GM21825 (cell line): ENCODE data around the gene ZBP1.

Experiments
- ATAC-seq: cut with Tn5 transposase; IDR thresholded peaks from one replicate; pipeline ENCODE4 v1.9.1; 2021; ENCODE audit warnings: mild to moderate bottlenecking, moderate library complexity; ENCODE audit not compliant: unreplicated experiment

ZBP1 gene

DNA sequence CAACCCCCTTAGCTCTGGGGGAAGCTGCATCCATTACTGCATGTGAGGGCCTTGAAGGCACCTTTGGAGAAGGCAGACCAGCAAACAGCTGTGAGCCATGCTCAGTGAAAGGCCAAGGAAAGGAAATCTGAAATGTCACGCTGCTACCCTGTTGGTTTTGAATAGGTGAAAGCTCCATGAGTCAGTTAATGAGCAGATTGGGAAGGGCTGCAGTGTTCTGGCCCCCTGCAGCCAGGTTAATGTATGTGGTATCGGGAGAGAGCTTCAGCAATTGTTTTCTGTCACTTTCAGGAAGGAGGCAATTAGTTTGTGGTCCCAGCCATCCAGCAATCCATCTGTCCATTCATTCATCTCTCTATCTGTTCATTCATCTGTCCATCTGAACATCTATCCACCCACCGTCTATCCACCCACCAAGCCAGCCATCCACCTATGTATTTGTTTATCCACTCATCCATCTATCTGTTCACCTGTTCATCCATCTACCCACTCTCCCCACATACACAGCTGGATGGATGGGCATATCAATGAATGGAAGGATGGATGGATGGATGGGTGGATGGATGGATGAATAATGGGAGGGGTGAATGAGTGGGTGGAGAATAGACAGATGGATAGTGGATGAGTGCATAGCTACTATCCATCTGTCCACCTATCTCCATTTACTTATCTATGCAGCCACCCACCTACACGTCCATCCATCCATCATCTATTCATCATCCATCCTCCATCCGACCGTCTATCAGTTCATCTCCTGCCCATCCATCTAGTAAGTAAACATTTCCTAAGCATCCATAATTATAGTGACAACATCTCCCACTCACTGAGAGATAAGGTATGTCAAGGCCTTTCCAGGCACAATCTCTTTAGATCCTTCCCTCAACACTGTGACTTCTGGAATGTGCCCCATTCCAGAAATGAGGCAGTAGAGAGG lies 43.3 kb downstream of the ZBP1 start:
- no peak for ATAC-seq

DNA sequence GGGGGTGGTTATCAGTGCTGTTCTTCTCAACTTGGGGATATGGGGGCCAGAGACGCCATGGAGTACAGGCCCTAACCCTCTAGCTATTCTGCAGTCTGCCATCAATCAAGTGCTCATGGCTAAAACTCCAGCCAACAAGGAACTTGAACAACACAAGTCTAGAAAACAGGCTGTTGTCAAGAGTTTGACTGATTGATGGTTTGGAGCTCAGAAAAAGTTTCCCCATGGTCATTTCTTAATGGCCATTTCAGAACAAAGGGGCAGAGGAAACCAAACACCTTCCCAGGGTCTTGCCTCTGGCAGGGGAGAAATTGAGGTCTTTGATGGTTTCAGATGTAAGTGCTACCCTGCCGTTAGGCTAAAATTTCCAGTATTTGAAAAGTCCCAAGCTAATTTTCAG lies 44.2 kb downstream of the ZBP1 start:
- ATAC-seq: no peak

GRCh38 chr20:57574954-57575353 lies 45.3 kb downstream of the ZBP1 start:
- no peak for ATAC-seq

DNA sequence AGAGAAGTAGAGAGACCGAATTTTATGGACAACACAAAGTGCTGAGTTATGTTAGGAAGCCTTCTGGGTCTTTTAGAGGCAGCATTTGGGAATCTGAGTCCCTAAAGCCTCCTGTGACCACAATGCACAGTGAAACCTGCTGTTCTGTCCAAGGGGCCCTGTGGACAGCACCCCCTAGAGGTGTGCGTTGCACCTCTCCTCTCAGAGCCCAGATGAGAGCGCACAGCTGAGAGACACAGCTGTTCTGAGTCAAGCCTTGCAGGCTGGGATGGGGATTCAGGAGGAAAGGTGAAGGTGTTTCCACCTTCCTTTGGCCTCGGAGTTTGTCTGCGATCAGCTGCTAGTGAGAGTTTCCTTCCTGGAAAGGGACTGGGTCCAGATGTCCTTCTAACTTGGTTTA lies 46.3 kb downstream of the ZBP1 start:
- no peak for ATAC-seq

GRCh38 chr20:57573242-57573641 lies 47.0 kb downstream of the ZBP1 start:
- no peak for ATAC-seq

DNA sequence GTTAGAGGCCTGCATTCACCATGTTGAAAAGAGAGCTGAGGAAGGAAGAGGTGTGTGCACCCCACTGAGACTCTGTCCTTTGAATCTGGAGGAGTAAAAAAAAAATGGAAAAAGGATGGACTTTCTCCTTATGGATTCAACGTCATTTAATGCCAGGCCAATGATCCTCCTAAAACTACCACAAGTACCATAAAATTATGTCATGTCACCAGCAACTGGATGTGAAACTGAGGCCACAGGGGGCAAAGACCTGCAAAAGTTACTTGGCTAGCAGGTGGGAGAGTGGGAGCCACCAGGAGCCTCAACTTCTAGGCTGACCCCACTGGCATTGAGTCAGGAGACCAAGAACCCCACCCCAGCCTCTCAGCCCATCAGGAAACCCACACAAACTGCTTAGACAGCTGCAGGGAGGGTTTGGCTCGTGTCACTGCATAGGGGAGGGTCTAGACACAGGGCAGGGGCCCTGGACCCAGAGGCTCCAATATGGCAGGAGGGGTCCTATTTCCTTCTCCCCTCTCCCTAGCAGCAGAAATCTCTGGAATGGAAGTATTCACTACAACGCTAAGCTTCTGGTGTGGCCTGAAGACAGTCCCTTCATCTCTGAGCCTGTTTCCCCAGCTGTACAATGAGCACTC lies 48.3 kb downstream of the ZBP1 start:
- ATAC-seq: no peak

GRCh38 chr20:57570920-57571319 lies 49.3 kb downstream of the ZBP1 start:
- no peak for ATAC-seq

DNA sequence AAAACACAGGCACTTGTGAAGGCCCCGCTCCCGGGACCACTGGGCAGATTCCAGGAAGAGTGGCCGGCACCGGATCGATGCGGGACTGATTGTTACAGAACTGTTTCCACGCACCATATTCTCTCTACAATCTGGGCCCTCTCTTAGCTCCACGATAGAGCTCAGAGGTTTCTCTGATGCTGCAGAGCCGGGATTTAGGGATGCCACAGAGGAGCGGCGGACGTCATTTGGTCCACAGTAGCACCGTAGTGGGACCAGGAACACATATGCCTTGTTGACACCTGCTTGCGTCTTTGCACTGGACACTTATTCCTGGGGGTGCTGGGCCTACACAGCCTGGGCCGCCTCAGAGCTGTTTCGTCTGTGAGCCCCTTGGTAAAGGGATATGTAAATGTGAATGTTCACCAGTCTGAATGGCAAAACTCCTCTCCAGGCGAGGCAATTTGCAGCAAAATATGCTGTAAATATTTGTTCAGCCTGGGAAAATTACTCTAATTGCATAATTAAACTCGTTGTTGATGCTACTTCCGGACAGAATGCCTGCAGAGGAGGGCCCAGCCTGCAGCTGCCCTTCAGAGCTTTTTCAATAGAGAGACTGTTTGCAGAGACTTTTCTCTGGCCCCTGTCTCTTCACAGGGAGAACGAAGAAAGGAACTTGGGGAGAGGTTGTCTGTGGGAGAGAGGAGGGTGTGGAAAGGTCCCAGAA lies 49.9 kb downstream of the ZBP1 start:
- no peak for ATAC-seq

DNA sequence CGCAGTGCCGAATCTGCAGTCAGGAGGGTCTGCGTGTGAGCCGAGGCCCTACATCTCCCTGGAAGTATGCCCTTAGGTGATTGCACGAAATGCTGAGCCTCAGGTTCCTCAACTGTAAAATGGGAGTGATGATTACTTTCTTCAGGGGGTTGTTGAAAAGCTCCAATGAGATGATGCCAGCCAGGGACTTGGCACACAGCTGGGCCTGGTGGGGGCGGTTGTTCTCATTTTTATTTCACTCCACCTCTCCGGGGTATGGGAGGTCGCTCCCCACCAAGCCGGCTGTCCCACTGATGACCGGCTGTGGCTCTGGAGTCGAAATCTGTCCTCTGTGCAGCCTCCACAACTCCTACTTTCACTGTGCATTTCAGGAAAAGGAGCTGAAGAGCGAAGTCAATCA lies 51.3 kb downstream of the ZBP1 start:
- no peak for ATAC-seq

DNA sequence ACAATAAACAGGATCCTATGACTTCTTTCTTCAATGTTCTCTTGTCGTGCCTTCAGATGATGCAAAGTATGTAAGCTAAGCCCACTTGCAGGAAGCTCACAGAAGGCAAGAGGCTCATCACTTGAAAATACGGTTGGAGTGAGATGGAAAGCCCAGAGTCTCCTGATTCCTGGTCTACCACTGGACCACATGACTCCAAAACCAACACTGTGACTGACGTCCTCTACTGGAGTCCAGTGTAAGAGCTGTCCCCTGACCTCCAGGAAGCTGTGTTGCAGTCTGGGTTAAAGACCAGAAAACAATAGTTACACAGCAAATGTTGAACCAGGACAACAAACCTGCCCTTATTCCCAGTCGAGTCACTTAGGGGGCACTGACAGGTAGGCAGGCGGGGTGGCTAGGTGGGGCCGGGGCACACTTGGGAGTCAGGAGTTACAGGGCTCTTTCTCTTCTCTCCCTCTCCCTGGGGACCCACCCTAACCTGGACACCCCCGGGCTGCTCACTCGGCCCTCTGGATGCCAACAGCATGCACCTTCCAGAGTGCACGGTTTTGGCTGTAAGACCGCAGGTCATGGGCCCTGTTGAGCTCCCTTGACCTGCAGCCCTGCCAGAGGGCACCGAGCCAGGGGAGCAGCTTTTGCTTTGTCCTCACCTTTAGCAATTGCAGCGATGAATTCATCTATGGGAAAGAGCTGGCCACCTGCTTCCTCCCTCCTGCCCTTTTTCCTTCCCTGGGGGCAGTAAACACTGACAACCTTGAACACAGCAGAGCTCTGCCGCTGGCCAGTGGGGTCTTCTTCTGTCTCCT lies 51.9 kb downstream of the ZBP1 start:
- ATAC-seq: no peak

- no peak for ATAC-seq
These were observed 52.7 kb downstream of the ZBP1 start for GRCh38 chr20:57567471-57568079.

- no peak for ATAC-seq
These were observed 53.3 kb downstream of the ZBP1 start for GRCh38 chr20:57566803-57567459.

DNA sequence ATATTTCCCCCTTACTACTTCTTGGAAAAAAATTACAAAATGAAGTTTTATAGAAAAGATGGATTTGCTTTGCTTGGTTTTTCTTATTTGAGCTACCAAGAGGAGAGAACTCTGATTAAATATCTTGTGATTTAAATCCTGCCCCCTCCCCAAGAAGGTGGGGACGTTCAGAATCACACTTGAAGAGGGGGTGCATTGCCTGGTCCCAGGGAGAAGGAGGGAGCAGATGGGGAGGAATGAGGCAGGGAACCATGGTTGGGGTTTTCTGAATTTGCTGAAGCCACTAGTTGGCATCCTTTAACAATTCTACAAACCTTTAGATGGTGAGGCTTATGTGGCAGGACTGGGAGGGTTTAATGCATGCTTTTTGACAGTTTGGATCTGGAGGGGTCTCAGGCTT lies 53.8 kb downstream of the ZBP1 start:
- no peak for ATAC-seq

- ATAC-seq: no peak
These were observed 55.1 kb downstream of the ZBP1 start for GRCh38 chr20:57564951-57565642.

DNA sequence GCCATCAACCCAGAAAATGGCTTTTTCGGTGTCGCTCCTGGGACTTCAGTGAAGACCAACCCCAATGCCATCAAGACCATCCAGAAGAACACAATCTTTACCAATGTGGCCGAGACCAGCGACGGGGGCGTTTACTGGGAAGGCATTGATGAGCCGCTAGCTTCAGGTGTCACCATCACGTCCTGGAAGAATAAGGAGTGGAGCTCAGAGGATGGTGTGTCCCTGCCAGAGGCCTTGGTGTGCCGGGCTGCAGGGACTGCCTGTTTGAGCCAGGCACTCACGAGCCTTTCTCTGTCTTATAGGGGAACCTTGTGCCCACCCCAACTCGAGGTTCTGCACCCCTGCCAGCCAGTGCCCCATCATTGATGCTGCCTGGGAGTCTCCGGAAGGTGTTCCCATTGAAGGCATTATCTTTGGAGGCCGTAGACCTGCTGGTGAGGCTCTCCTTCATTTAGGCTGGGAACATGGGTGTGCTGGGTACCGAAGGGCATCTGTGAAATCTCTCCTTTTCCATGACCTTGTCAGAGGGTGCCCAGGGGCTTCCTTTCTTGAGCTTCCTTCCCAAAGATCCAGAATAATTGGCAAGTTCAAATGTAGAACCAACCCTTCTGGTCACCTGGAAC lies 55.9 kb downstream of the ZBP1 start:
- ATAC-seq: no peak

GRCh38 chr20:57563522-57563921 lies 56.7 kb downstream of the ZBP1 start:
- ATAC-seq: no peak

DNA sequence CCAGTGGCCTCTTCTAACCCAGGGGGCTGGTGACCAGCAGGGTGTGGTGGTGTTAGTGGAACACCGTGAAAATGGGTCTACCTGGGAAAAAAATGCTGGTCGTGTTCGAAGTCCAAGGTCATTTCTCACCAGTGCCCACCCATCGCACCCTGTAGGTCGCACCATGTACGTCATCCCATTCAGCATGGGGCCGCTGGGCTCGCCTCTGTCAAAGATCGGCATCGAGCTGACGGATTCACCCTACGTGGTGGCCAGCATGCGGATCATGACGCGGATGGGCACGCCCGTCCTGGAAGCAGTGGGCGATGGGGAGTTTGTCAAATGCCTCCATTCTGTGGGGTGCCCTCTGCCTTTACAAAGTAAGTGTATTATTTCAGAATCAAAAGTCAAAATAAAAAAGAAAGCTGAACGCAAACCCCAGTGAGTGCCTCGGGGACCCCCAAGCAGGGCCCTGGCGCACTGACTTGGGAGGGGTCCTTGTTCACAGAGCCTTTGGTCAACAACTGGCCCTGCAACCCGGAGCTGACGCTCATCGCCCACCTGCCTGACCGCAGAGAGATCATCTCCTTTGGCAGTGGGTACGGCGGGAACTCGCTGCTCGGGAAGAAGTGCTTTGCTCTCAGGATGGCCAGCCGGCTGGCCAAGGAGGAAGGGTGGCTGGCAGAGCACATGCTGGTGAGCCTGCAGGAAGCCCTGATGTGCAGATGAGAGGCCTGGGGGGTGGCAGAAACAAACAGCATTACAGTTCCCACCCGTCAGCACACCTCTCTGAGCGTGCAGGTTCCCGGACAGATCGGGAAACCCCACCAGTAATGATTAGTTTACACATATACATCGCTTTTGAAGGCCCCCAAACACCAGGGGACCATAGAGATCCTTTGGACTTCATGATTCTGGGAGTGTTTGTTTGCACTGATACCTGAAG lies 57.4 kb downstream of the ZBP1 start:
- no peak for ATAC-seq
